ENCODE data around the gene OXNAD1. TPM values are rescaled to one million over a fixed set of nuclear protein-coding genes. Genes with fewer than 3 reads are reported as not detected.

The OXNAD1 gene
- total and polyA plus RNA-seq, 10 of the 15 experiments (the other 5 are each of a cell fraction or from before 2014, with no cell fraction given) = 5.6 to 27.8 (median 16.2) TPM

GRCh38 chr3:16264708-16265454 is at the start of gene OXNAD1, which contains the start of gene DPH3 (continued):
- TF ChIP-seq TBL1XR1 (IDR thresholded peaks at IDR 0.05; ENCODE audit: low read depth, low read length) = no peak
- TF ChIP-seq ELK1 (IDR thresholded peaks at IDR 0.05; ENCODE audit: low read depth, low read length) = peak; percentile 96
- peak; percentile 75 for TF ChIP-seq PAX5 (IDR thresholded peaks at IDR 0.05; ENCODE audit: borderline replicate concordance, low read depth, low read length)
- peak; percentile 61 for TF ChIP-seq NR2F1 (conservative IDR thresholded peaks at IDR 0.05)
- TF ChIP-seq SMC3 (IDR thresholded peaks at IDR 0.05; ENCODE audit: borderline replicate concordance, low read length) = no peak
- TF ChIP-seq NRF1 (conservative IDR thresholded peaks at IDR 0.05; ENCODE audit: low read depth, low read length) = peak; percentile 54
- no peak for TF ChIP-seq ZNF217 (IDR thresholded peaks at IDR 0.05)
- TF ChIP-seq SMARCA5 (IDR thresholded peaks at IDR 0.05) = no peak
- peak; percentile 95 for TF ChIP-seq E2F8 (IDR thresholded peaks at IDR 0.05; ENCODE audit: low read depth, partially characterized antibody)
- no peak for TF ChIP-seq MYB (IDR thresholded peaks at IDR 0.05; ENCODE audit: borderline replicate concordance, low read depth, low read length)
- peak; percentile 41; the same call in 1 of the 2 replicates for TF ChIP-seq LARP7 (IDR thresholded peaks at IDR 0.05)
- 0 out of 2 replicates have a peak, but pooled peaks have one; percentile 13 for TF ChIP-seq DPF2 (IDR thresholded peaks at IDR 0.05)
- peak; percentile 37; the same call in 1 of the 2 replicates for TF ChIP-seq SMAD5 (IDR thresholded peaks at IDR 0.05; ENCODE audit: low read depth)
- peak; percentile 95 for TF ChIP-seq SIN3A (IDR thresholded peaks at IDR 0.05; ENCODE audit: low read depth, low read length)
- peak; percentile 51; the same call in 1 of the 2 replicates for TF ChIP-seq TAF1 (IDR thresholded peaks at IDR 0.05; ENCODE audit: borderline replicate concordance, low read depth, low read length)
- TF ChIP-seq FOXM1 (IDR thresholded peaks at IDR 0.05; ENCODE audit: low read depth, low read length) = no peak
- TF ChIP-seq MXI1 (IDR thresholded peaks at IDR 0.05; ENCODE audit: low read depth, low read length) = peak; percentile 90
- TF ChIP-seq CTCF (IDR thresholded peaks at IDR 0.05 in 2 of 3, conservative IDR thresholded peaks at IDR 0.05 in 1 of 3; ENCODE audit: control insufficient read depth in 2 of 3, extremely low read depth in 1 of 3, insufficient read depth in 1 of 3, low read depth in 3 of 3, low read length in 3 of 3) = no peak
- TF ChIP-seq ZBTB4 (CRISPR knock-in tag; IDR thresholded peaks at IDR 0.05) = no peak
- peak; percentile 92 for TF ChIP-seq RFX5 (IDR thresholded peaks at IDR 0.05; ENCODE audit: low read depth, low read length)
